Omental fat pad (tissue), 4 donors: ENCODE data around the gene SLC17A8. TPM values are rescaled to one million over a fixed set of nuclear protein-coding genes. Genes with fewer than 3 reads are reported as not detected.

Experiments
- ATAC-seq: fragments of 150-250 bp; one replicate; pipeline ENCODE4 v1.9.1; 2016; ENCODE audit warnings: mild to moderate bottlenecking, moderate library complexity; ENCODE audit not compliant: low FRiP score
- DNase-seq: peaks from one replicate; pipeline ENCODE4 v3.0.0-alpha.2; 2019; ENCODE audit warnings: low spot score
- total RNA-seq, 4 donors: library from RNA; depleted of rRNA; stranded (reverse); fragments of >200 nt; gene quantifications; one replicate each; pipeline ENCODE4 v1.1.0, GENCODE V29; 2016
- TF ChIP-seq, protein P1 (sequence below), 3 donors: fragments of 450-650 bp; IDR thresholded peaks; one replicate each; pipeline ENCODE4 v1.5.1; 2016 to 2017; ENCODE audit warnings: antibody characterized with exemption in 3 of 3, mild to moderate bottlenecking in 3 of 3, moderate library complexity in 2 of 3

The SLC17A8 gene
- total RNA-seq, 4 donors from 2014 or later, result not detected

DNA sequence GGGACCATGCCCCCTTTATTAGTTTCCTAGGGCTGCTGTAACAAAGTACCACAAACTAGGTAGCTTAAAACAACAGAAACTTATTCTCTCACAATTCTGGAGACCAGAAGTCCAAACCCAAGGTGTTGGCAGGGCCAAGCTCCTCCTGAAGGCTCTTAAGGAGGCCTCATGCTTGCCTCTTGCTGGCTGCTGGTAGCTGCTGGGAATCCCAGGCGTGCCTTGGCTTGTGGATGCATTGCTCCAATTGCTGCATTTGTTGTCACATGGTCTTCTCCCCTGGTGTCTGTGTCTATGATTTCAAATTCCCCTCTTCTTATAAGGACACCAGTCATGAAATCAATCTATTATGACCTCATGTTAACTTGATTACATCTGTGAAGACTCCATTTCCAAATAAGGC lies 11.2 kb downstream of the SLC17A8 start:
- TF ChIP-seq, protein P1, sequence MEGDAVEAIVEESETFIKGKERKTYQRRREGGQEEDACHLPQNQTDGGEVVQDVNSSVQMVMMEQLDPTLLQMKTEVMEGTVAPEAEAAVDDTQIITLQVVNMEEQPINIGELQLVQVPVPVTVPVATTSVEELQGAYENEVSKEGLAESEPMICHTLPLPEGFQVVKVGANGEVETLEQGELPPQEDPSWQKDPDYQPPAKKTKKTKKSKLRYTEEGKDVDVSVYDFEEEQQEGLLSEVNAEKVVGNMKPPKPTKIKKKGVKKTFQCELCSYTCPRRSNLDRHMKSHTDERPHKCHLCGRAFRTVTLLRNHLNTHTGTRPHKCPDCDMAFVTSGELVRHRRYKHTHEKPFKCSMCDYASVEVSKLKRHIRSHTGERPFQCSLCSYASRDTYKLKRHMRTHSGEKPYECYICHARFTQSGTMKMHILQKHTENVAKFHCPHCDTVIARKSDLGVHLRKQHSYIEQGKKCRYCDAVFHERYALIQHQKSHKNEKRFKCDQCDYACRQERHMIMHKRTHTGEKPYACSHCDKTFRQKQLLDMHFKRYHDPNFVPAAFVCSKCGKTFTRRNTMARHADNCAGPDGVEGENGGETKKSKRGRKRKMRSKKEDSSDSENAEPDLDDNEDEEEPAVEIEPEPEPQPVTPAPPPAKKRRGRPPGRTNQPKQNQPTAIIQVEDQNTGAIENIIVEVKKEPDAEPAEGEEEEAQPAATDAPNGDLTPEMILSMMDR (IDR thresholded peaks at IDR 0.05), result no peak
- DNase-seq (no peak), ATAC-seq (no peak)

DNA sequence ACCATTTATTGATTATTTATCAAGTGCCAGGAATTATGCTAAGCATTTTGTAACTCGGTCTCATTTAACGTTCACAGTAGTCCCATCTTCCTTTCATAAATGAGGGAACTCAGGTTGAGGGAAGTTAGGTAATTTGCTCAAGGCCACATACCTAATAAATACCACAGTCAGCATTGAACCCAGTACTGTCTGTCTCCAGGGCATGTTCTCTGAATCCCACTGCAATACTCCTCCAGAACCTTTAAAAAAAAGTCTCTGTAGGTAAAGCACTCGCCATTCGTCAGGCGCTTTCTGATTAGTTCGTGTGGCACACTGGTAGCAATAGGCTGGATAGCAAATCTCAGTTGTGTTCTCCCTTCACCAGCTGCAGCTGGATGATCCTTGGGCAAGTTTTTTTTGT lies 14.3 kb downstream of the SLC17A8 start:
- ATAC-seq (no peak), DNase-seq (no peak)
- TF ChIP-seq, protein P1 (IDR thresholded peaks at IDR 0.05), result no peak

DNA sequence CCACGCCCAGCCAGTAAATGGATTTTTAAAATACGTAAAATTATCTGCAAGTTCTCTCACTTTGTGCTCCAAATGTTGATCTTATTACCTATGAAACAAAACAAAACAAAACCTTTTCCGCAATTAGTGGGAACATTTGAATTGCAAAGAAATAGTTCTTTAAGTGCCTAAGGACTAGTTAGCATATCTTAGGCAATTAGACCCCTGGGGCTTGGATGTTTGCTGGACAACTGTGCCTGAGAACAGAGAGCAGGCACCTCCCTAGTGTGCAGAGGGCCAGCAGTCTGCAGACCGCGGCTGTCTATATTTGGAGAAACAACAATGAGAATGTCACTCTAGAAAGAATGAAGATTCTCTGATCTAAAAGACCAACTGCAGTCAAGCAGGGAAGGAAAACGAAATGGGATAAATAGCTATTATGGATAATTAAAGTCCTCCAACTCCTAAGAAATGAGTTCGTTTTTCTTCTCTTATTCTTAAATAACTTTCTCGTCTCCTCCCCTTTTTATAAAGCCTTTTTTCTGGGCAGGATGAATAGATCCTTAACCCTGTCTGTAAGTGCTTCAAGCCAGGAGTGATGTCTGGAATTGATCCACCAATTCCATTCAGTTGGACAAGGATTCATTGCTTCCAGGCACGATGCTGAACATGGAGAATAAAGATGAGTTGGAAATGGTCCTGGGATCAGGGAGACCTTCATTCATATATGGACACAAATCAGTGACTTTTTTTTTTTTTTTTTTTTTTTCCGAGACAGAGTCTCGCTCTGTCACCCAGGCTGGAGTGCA lies 16.2 kb downstream of the SLC17A8 start:
- ATAC-seq (no peak), DNase-seq (no peak)
- TF ChIP-seq, protein P1 (IDR thresholded peaks at IDR 0.05), result no peak

DNA sequence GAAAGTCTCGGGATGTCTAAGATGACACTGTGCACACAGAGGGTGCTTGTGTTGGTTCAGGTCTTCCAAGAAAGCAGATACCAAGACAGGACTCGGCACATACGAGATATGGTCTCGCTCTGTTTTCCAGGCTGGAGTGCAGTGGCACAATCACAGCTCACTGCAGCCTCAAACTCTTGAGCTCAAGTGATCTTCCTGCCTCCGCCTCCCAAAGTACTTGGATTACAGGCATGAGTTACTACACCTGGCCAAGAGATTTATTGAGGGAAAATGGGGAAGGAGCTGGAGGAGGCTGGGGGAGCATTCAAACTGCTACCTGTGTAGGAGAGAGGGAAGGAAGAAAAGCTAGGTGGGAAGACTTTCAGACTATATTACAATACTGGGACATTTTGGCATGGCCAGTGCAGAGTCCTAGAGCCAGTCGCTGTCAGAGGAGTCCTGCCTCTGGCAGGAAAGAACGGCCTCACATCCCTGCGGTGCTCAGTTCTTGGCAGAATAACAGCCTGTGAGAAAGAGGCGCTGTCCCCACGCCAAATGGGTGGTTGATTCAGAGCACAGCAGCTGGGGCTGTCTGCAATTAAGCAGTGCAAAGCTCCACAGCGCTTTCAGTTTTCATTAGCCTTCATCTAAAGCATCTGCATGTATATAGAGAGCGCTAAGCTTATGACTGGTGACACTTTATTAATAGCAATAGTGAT lies 18.3 kb downstream of the SLC17A8 start:
- TF ChIP-seq, protein P1 (IDR thresholded peaks at IDR 0.05), result no peak
- DNase-seq, result no peak
- no peak for ATAC-seq

DNA sequence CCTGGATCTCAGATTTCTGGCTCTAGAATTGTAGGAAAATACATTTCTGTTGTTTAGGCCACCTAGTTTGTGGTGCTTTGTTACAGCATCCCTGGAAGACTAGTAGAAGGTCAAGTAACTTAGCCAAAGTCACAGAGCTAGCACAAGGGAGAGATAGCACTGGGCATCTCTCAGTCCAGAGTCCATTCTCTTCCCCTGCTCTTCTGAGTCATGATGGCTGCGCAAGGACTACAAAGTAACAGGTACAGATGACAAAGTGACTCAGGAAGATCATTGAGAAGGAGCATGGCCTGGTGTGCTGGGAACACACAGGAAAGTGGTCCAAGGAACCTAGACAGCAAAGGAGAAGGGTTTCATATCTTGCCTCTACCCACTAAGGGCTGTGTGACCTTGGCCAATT lies 19.3 kb downstream of the SLC17A8 start:
- ATAC-seq, result no peak
- TF ChIP-seq, protein P1 (IDR thresholded peaks at IDR 0.05), result no peak
- no peak for DNase-seq

DNA sequence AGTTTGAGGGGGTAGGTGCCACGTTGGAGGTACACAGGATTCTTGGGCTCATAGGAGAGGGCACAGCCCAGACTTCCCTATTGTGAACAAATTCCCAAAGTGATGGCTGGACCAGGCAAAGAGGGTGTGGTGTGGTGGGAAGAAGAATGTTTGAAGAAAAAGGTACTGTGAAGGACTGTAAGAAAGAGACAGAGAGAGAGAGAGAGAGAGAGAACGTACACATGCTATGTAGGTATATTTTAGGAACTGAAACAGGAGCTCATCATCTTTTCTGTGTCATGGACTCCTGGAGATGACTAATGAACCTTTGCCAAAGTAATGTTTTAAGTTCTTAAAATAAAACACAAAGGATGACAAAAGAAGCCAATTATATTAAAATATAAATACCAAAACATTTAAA lies 24.5 kb downstream of the SLC17A8 start:
- ATAC-seq (no peak), DNase-seq (no peak)
- TF ChIP-seq, protein P1 (IDR thresholded peaks at IDR 0.05), result no peak

DNA sequence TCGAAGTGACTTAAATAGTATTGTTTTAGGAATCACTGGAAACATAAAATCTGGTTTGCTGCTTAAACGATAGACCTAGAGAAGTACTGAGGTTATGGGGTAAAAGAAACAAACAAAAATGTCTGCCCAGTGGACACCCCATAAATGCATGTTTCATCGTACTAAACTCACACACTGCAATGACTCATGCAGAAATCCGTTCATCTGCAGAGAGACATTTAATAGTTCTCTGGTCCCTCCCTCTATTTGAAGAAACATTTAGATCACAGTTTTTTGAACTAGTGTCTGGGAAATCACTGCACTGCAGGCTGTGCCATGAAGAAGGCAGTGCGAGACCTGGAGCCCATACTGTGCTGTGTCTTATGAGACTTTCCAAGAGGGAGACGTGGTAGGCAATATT lies 25.5 kb downstream of the SLC17A8 start:
- TF ChIP-seq, protein P1 (IDR thresholded peaks at IDR 0.05), result no peak
- DNase-seq, result no peak
- ATAC-seq, result no peak
